GM21576 (cell line): ENCODE measurements around the gene UVRAG.
"Not testable (repeated sequence)": the region's sequence is repeated elsewhere in the genome, so short reads cannot be mapped to it uniquely, and the experiment has no call there.

Experiments used
- ATAC-seq: cut with Tn5 transposase; IDR thresholded peaks from one replicate; pipeline ENCODE4 v1.9.1; 2021; ENCODE audit warnings: mild to moderate bottlenecking, moderate library complexity; ENCODE audit not compliant: unreplicated experiment

Gene UVRAG

GRCh38 chr11:76048763-76049162 is 233.8 kb downstream of the UVRAG start:
- no peak for ATAC-seq

GRCh38 chr11:76049511-76049910 is 234.5 kb downstream of the UVRAG start:
- no peak for ATAC-seq

GRCh38 chr11:76051937-76052336 is 236.9 kb downstream of the UVRAG start:
- no peak for ATAC-seq

GRCh38 chr11:76054330-76054729 is 239.3 kb downstream of the UVRAG start:
- ATAC-seq: no peak

GRCh38 chr11:76056876-76057275 is 241.9 kb downstream of the UVRAG start:
- no peak for ATAC-seq

- ATAC-seq: not testable (repeated sequence)
Measured at GRCh38 chr11:76060475-76061036, 245.5 kb downstream of the UVRAG start.

- peak; percentile 95 for ATAC-seq
Measured at GRCh38 chr11:76062733-76063132, 247.7 kb downstream of the UVRAG start.

- no peak for ATAC-seq
Measured at GRCh38 chr11:76064192-76064591, 249.2 kb downstream of the UVRAG start.

- no peak for ATAC-seq
Measured at GRCh38 chr11:76067099-76067498, 252.1 kb downstream of the UVRAG start.

GRCh38 chr11:76069001-76069400 is 254.0 kb downstream of the UVRAG start:
- ATAC-seq: no peak

GRCh38 chr11:76071090-76071489 is 256.1 kb downstream of the UVRAG start:
- no peak for ATAC-seq

- ATAC-seq: no peak
Measured at GRCh38 chr11:76073724-76074123, 258.7 kb downstream of the UVRAG start.

- no peak for ATAC-seq
Measured at GRCh38 chr11:76074148-76075095, 259.4 kb downstream of the UVRAG start.

- no peak for ATAC-seq
Measured at GRCh38 chr11:76075716-76076115, 260.7 kb downstream of the UVRAG start.

GRCh38 chr11:76076253-76076652 is 261.2 kb downstream of the UVRAG start:
- not testable (repeated sequence) for ATAC-seq

- no peak for ATAC-seq
Measured at GRCh38 chr11:76076749-76077148, 261.7 kb downstream of the UVRAG start.

GRCh38 chr11:76077575-76078150 is 262.7 kb downstream of the UVRAG start:
- no peak for ATAC-seq

GRCh38 chr11:76081084-76081483 is 266.1 kb downstream of the UVRAG start:
- ATAC-seq: not testable (repeated sequence)

- no peak for ATAC-seq
Measured at GRCh38 chr11:76083563-76084451, 268.8 kb downstream of the UVRAG start.

GRCh38 chr11:76085270-76085669 is 270.3 kb downstream of the UVRAG start:
- ATAC-seq: no peak
